HG03575 (cell line): ENCODE results near the gene DEPP1.

Source experiments
- ATAC-seq: cut with Tn5 transposase; IDR thresholded peaks from one replicate; pipeline ENCODE4 v1.9.1; 2021; ENCODE audit not compliant: unreplicated experiment, insufficient number of reproducible peaks, low FRiP score; ENCODE audit errors: extremely low read depth

Gene DEPP1

DNA sequence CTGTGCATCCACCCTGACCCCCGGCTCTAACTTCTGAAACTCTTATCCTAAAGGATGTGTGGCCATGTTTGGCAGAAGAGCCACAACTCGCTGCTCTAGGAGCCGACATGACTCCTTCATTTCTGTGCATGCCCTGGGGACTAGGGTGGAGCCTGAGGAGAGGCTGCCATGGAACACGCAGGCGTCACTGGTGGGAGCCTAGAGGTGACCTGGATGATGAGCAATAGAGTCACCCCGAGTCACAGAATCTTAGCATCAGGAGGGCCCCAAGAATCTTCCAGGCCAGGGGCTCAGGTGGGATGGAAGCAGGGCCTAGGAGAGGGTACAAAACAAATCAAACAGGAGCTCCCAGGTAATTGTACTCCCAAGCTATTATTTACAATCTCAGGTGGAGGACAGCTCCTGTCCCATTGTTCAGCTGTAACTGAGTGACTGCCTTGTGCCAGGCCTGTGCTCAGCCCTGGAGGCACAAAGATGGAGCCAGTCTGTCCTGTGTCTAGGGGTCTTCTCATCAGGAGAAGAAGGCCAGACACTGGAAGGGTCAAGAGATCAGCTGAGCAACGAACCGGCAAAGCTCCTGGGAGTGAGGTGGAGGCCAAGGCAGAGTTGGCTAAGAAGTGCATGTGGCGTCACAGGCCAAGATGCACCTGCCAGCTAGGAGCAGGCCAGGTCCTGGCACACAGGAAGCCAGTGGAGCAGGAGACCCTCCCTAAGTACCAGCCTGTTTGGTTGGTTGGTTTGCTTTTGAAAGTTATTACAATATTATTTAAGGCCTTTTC is 16.3 kb upstream of the DEPP1 start:
- ATAC-seq = no peak

DNA sequence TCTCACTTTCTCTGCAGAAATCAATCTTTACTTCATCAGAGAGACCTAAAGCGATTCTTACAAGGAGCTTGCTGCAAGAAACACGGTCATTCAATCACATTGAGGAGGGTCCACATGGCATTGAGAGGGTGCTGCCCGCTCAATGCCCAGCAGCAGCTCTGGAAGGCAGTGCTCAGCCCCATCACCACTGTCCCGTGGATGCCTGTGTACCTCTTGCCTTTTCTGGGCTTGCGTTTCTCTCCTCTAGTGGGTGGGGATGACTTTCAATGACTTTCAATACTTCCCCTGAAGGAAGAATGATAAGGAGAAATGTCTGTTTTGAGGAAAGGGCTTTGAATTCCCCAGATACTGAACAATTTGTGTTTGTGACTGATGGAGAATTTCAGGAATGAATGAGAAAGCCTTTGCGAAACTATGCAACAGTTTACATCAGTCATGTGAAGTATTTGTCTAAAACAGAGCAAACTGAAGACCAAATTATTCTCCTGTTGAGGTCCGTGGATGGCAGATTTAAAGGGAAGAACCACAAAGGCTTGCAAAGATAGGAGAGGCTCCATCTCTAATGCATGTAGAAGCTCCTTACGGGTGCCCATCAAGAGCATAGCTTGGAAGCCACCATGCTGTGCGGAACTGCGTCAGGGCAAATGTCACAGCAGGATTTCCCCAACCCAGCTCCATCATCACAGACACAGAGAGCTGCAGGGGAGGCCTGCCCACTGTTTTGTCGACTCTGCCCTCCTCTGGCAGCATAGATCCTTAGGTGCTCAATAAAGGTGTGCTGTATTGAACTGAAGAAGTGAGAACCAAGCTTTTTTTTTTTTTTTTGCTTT is 15.5 kb upstream of the DEPP1 start:
- ATAC-seq = no peak

DNA sequence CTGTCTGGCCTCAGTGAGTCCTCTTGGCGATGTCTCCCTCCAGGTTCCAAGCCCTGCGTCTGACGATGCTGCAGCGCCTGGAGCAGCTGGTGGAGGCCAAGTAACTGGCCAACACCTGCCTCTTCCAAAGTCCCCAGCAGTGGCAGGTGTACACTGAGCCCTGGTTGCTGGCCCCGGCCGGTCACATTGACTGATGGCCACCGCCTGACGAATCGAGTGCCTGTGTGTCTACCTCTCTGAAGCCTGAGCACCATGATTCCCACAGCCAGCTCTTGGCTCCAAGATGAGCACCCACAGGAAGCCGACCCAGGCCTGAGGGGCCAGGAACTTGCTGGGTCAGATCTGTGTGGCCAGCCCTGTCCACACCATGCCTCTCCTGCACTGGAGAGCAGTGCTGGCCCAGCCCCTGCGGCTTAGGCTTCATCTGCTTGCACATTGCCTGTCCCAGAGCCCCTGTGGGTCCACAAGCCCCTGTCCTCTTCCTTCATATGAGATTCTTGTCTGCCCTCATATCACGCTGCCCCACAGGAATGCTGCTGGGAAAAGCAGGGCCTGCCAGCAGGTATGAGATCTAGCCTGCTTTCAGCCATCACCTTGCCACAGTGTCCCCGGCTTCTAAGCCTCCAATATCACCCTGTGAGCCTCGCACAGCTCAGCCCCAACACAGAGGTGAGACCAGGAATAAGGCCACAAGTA is 14.8 kb upstream of the DEPP1 start:
- ATAC-seq = no peak

DNA sequence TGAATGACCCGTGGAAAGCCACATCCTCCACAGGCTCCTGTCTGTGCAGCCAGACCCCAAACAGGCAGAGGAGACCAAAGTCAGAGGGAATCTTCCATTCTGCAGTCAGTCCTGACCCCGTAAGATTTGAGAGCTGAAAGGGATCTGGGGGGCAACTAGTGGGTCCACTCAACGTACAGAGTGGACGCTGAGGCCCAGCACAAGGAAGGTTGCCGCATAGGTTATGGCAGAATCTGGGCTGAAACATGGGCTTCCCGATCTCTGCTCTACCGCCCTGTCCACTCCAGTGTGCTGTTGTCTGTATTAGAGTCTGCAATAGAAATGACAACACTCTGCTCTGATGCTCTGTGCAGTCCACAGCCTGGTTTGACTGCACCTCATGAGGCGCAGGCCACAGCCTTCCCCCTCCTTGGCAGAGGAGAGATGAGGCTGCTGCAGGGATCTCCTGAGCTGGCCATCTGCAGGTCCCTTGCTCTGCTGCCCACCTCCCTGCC is 14.2 kb upstream of the DEPP1 start:
- ATAC-seq = no peak

DNA sequence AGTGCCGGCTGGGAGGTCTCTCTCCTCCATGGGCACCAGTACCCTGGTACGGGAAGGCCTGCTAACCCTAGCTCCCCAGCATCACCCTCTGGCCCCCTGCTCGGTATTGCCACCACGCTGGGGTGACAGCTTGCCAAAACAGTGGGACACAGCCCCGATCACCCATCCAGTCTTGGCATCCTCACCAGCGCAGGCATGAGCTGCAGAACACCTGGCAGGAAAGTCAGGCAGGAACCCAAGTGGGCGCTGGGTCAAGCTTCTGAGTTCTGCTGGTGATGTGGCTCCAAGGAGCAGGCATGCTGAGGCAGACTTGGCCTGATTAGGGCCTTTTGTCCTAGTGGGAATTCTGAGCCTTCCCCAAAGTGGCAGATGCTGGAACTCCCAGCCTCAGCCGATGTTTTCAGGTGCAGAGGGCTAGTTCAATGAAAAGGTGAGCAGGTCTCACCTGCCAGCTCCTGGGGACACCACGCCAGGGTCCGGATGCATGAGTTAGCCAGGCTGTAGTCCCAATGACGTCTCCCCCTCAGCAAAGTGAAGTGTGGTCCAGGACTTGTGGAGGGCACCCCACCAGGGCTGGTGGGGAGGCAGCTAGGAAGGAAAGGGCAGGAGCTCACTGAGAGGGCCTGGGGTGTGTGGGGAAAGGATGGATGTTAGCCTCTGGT is 13.6 kb upstream of the DEPP1 start:
- ATAC-seq = no peak

DNA sequence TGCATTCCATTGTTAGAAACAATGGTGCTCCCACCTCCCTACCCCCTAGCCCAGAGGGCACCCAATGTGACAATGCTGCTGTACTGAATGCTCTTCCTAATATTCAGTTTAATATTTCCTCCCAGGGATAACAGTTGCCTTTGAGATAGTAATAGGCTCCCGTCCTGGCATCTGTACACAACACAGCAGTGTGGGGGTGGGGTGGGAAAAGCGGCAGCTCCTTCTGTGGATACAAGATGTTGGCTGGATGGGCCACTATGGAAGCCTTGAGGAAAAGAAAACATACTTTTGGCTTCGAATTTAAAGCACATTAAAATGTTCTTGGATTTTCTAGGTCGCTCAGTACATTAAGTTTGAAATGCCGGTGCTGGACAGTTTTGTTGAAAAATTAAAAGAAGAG is 13.0 kb upstream of the DEPP1 start:
- ATAC-seq = no peak

DNA sequence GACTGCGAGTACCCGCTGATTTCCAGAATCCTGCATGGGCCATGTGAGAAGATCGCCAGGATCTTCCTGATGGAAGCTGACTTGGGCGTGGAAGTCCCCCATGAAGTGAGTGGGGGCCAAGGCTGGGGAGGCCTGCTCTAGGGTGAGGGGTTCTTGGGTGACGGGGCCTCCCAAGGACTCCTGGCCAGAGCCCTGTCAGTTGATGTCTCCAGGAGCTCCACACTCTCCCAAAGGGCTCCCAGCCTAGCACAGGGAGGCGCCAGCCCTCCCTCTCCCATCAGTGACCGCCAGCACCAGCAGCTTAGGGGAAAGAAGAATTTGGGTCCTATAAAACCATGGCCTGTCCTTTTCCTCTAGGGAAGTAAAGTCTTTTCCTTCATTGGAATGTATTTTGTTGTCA is 12.4 kb upstream of the DEPP1 start:
- no peak for ATAC-seq

DNA sequence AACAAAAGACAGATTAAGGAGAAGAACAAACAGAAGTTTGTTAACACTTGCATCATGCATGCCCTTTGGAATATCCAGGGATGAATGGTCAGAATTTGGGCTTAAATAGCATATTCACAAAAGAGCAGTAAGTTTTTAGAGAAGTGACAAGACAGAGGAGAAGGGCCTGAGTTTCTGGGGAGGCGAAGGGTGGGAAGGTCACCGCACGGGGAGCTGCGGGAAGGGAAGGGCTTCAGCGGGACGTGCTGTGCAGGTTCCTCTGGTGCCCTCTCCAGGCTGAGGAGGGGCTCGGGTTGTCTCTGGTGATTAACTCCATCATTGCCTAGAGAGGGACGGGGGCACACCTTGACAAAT is 11.7 kb upstream of the DEPP1 start:
- ATAC-seq = no peak

DNA sequence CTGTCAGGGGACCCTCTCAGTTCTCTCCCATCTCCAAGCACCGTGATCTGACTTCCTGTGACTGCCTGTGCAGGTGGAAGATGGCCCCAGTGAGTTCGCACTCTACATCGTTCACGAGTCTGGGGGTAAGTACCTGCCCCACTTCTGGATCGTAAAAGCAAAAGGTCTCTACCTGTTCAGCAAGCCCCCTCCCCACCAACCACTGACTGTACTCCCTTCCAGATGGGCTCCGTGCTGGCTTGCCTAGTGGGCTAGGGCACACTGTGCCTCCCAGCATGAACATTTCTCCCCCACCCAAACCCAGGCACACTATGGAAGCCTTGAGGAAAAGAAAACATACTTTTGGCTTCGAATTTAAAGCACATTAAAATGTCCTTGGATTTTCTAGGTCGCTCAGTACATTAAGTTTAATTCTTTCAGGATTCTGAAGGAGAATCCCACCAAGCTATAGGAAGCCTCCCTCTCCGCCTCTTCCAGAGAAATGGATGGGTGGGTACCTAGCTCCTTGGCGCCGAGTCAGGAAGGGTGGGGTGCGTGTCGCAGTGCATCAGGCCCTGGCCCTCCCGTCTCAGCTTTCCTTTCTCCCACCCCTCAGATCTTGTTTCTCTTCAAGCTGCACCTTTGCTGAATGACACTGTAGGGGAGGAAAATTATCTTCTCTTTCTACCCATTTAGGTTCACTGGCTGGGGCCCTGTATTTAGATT is 11.1 kb upstream of the DEPP1 start:
- ATAC-seq = no peak

DNA sequence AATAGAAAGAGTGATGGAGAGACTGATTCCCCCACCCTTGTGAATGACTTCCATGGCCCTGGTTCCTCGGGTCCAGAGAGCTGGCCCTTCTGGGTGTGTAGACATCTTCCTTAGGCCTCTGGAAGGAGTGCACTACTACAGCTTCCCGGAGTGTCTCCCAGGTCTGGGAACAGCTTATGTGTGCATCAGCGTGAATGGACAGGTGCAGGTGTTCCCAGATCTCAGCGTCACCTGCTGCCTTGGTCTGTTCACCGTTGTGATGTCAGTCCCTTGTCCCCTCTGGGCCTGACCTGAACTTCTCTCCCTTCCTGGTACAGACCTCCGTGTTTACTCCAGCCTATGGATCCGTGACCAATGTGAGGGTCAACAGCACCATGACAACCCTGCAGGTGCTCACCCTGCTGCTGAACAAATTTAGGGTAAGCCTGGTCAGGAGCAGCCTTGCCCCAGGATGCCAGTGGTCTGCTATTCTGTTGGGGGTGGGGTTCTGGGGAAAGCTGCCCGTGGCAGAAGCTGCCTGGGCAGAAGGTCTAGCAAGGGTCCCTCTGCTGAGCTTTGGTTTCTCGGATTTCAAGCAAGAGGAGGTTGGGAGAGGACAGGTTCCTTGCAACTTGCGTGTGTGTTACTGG is 10.5 kb upstream of the DEPP1 start:
- ATAC-seq = no peak

DNA sequence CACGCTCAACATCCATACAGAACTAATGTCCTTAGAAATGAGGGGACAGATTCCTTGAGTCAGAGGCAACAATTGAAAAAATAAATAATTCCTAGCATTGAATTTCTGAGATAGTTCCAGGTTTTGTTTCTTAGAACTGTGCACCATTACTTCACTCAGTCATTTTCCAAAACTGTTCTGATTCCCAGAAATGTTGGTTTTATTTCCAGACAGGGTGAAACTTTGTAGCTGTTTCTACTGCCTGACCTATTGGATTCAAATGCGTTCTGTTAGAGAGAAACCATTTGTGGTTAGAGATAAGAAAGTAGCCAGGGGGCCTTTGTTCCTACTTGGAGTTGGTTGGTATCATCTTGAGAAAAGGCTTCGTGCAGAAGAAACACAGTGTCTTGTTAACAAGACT is 8.1 kb upstream of the DEPP1 start:
- no peak for ATAC-seq

DNA sequence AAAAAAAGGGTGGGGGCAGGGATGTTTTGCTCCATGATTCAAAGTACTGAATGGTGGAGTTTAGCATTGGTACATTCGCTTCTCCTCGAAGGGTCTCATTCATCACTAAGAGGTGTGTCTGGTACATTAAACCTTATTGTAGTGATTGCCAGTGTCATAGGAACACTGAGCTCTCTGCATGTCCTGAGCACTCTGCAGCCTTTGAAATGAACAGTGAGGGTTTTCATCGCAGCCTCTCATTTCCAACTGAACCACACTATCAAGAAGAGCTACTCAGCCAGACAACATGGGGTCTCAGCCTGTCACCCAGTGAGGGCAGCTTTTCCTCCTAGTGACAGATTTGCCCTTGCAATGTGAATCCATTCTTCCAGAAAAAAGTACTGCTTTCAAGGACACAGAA is 7.6 kb upstream of the DEPP1 start:
- no peak for ATAC-seq

DNA sequence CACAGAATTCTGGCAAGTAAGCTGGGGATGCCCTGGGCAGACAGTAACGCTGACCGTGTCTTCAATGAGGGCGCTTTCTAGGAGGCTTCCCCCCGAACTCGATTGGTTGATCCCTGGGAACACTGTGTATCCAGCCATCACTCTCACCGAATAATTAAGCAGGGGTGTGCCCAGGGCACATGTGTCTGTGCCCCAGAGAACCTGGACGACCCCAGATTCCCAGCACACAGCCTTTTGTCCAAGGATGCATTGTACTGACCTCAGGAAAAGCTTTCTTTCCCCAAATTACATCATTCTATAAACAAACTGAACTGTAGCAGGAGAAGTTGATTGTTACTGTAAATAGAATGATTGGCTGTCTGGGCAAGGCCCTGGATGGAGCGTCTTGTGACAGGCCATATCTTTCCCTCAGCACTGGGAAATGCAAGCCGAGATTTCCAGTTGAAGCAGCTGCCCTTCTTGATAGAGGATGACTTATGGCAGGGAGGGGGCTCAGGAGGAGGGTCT is 6.6 kb upstream of the DEPP1 start:
- no peak for ATAC-seq

DNA sequence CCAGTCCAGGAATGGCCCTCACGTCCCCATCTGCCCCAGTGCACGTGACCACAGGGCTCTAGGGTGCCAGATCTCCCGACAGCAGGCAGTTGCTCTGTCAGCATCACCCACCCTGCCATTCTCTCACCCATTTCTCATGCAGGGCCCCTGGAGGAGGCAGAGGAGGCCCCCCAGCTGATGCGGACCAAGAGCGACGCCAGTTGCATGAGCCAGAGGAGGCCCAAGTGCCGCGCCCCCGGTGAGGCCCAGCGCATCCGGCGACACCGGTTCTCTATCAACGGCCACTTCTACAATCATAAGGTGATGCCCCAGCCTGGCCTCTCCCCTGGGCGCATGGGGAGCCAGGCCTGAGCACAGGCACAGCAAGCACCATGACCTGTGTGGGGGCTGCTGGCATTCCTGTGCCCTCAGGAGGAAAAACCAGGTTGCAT is 6.1 kb upstream of the DEPP1 start:
- ATAC-seq = no peak

DNA sequence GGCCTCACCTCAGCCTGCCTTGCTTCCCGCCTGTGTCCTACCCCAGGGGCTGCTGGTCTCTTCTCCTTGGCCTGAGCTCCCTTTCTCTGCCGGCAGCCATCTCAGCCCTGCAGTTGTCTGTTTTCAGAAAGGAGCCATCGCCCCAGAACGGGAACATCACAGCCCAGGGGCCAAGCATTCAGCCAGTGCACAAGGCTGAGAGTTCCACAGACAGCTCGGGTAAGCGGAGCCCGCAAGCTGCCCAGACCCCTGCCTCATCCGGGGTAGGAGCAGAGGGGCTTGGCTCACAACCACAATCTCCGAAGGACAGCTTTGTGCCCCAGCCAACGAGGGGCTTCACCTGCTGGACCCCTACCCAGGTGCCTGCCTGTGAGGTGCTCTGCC is 5.3 kb upstream of the DEPP1 start:
- ATAC-seq = no peak

DNA sequence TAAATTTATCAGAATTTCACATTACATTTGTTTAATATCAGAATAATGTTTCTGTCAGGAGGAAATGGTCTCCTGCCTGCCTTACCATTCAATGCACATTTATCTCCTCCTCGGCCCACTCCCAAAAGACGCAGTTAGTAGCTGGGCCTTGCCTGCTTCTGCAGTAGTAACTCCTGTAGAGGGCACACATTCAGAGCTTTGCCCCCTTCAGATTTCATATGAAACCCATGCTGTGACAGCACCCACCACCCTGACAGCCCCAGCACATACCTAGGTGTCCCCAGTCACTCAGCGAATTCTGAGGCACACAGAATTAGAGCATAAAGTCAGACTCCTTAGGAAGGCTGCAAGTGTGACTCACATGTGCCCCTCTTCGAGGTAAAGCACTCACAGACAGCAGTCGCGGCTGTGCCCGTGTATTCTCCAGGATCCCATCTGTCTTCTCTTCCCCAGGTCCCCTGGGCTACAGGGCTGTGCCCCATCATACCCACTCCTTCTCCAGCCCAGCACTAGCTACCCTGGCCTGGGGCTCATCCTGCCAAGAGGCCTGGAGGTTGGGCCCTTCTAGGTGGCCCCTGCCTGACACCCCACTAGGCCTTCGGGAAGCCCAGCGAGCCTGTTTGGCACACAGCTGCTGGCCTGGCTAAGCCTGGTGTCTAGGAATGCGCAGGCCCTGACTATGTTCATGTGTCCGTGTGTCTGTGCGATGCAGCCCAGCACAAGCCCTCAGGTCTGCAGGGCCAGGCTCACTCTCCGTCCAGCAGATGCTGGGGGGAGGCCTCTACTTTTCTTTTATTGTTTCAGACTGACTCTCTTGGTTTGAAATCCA is 4.7 kb upstream of the DEPP1 start:
- ATAC-seq = no peak

DNA sequence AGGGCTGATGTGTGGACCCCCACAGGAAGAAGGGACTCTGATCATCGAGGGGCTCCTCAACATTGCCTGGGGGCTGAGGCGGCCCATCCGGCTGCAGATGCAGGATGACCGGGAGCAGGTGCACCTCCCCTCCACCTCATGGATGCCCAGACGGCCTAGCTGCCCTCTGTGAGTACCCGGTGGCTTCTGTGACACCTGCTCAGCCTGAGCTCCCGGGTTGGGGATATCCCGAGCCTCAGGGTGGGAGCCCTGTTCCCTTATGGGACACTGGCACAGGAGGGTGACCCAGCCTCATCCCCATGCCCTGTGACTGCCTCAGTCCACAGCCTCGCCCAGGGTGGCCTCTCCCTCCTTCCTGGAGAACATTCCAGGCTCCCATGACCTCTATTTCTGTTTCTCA is 3.9 kb upstream of the DEPP1 start:
- no peak for ATAC-seq
